ENCODE measurements around the gene LPAR3. TPM values are rescaled to one million over a fixed set of nuclear protein-coding genes. Genes with fewer than 3 reads are reported as not detected.

The LPAR3 gene
- total RNA-seq, 1 donor = 3.6 TPM

GRCh38 chr1:84845357-84845756, 47.6 kb downstream of the LPAR3 start:
- no peak for DNase-seq (ENCODE audit: low read depth)
- H3K4me3 ChIP-seq (ENCODE audit: low read depth, low read length) = no peak overlapping the region
- TF ChIP-seq, protein P1, sequence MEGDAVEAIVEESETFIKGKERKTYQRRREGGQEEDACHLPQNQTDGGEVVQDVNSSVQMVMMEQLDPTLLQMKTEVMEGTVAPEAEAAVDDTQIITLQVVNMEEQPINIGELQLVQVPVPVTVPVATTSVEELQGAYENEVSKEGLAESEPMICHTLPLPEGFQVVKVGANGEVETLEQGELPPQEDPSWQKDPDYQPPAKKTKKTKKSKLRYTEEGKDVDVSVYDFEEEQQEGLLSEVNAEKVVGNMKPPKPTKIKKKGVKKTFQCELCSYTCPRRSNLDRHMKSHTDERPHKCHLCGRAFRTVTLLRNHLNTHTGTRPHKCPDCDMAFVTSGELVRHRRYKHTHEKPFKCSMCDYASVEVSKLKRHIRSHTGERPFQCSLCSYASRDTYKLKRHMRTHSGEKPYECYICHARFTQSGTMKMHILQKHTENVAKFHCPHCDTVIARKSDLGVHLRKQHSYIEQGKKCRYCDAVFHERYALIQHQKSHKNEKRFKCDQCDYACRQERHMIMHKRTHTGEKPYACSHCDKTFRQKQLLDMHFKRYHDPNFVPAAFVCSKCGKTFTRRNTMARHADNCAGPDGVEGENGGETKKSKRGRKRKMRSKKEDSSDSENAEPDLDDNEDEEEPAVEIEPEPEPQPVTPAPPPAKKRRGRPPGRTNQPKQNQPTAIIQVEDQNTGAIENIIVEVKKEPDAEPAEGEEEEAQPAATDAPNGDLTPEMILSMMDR (IDR thresholded peaks at IDR 0.05; ENCODE audit: insufficient read depth, low read length) = no peak

DNA sequence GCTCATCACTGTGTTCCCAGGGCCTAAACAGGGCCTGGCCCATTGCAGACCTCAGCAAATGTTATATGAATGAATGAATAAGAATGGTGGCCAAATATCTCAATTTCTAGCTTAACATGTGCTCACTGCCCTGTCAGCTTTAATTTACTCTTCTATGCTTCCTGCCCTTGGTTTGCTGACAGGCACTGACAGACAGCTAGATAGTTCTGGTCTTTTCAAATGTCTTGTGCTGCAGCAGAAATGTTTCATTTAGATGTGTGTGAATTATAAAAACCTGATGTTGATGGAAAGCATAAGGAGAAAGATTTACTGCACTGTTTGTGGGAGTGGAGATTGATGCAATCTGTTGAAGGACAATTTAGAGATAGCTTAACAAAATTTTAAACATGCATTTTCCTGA, 48.9 kb downstream of the LPAR3 start:
- H3K4me3 ChIP-seq (ENCODE audit: low read depth, low read length) = no peak overlapping the region
- DNase-seq (ENCODE audit: low read depth) = no peak
- TF ChIP-seq, protein P1 (IDR thresholded peaks at IDR 0.05; ENCODE audit: insufficient read depth, low read length) = no peak

- TF ChIP-seq, protein P1 (IDR thresholded peaks at IDR 0.05; ENCODE audit: insufficient read depth, low read length) = no peak
- peak; percentile 53 for DNase-seq (ENCODE audit: low read depth)
- no peak overlapping the region for H3K4me3 ChIP-seq (ENCODE audit: low read depth, low read length)
Observed at GRCh38 chr1:84842748-84843231, 50.2 kb downstream of the LPAR3 start.

- no peak for DNase-seq (ENCODE audit: low read depth)
- no peak overlapping the region for H3K4me3 ChIP-seq (ENCODE audit: low read depth, low read length)
- TF ChIP-seq, protein P1 (IDR thresholded peaks at IDR 0.05; ENCODE audit: insufficient read depth, low read length) = no peak
Observed at GRCh38 chr1:84841971-84842370, 51.0 kb downstream of the LPAR3 start.

DNA sequence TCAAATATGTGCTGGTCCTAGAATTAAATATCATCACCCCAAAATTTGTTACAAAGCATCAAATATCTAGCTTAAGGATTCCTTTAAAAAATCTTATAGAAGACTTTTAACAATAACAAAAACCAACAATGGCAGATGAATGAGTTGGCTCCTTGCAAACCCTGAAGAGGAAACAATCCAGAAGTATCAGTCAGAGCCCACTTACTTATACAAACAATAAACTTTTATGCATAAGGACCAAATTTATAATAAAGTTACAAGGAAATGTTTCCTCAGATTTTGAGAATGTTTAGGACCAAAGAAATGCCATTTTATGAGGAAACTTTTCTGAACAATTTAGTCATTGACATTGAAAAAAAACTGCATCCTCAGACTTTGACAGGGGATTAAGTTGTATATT, 52.7 kb downstream of the LPAR3 start:
- peak; percentile 33 for DNase-seq (ENCODE audit: low read depth)
- TF ChIP-seq, protein P1 (IDR thresholded peaks at IDR 0.05; ENCODE audit: insufficient read depth, low read length) = no peak

DNA sequence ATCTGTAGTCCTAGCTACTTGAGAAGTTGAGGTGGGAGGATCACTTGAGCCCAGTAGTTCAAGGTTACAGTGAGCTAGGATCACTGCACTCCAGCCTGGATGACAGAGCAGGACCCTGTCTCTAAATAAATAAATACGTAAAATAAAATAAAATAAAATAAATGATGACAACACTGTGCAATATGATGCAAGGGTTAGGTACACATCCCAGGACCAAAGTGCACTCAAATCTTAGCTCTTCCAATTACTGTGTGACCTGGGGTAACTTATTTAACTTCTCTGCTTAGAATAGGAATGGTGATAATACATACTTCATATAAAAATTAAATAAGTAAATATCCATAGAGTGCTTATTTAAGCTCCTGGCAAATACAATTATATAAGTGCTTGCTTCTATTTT, 53.5 kb downstream of the LPAR3 start:
- H3K4me3 ChIP-seq (ENCODE audit: low read depth, low read length) = no peak overlapping the region
- TF ChIP-seq, protein P1 (IDR thresholded peaks at IDR 0.05; ENCODE audit: insufficient read depth, low read length) = no peak
- DNase-seq (ENCODE audit: low read depth) = no peak

More for the DNA sequence above, 52.7 kb downstream of the LPAR3 start:
- H3K4me3 ChIP-seq (ENCODE audit: low read depth, low read length) = no peak overlapping the region

DNA sequence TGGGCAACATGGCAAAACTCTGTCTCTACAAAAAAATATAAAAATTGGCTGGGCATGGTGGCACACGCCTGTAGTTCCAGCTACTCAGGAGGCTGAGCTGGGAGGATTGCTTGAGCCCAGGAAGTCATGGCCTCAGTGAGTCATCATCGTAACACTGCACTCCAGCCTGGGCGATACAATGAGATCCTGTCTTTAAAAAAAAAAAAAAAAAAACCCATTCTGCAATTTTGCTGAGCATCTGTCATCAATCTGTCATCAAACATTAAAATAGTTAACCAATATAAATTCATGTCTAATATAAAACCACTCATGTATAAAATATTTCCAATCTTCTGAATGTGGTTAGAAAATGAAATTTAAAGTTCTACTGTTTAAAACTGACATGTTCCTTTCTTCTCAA, 56.9 kb downstream of the LPAR3 start:
- no peak overlapping the region for H3K4me3 ChIP-seq (ENCODE audit: low read depth, low read length)
- no peak for DNase-seq (ENCODE audit: low read depth)
- TF ChIP-seq, protein P1 (IDR thresholded peaks at IDR 0.05; ENCODE audit: insufficient read depth, low read length) = no peak
